Limb (tissue), 2 donors: ENCODE results near the gene ATG13.

Experiments
- DNase-seq, 2 donors: peaks; one replicate each; pipeline ENCODE4 v3.0.0-alpha.2; 2016; ENCODE audit errors: extremely low spot score in 2 of 2

Gene ATG13

DNA sequence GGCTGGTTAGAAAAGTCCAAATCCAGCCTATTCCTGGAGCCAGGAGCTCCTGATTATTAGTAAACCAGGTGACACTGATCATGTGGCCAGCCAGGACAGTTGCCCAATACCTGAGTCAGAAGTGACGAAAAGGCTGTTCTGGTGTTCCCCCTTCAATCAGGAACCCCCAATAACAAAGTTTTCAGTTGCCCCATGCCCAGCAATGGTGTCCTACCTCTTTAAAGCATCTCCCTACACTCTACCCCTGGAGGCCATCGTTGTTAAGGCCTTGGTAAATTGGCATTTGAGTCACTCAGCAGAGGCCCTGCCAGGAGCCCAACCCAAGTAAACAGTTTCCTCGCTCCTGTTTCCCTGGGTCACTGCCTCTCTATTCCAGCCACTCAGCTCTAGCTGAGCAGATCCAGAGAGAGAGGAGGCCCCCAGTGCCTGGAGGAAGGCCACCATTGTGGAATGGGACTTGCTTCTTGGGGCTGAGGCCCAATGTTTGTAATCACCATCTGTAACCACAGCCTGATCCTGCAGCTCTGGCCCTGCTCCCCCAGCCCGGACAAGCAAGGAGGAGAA is 58.0 kb downstream of the ATG13 start:
- DNase-seq, result no peak

GRCh38 chr11:46675949-46676348 is 58.6 kb downstream of the ATG13 start:
- no peak for DNase-seq

- no peak for DNase-seq
These were observed 59.2 kb downstream of the ATG13 start for GRCh38 chr11:46676436-46677158.

- no peak for DNase-seq
These were observed 59.8 kb downstream of the ATG13 start for GRCh38 chr11:46677169-46677568.

- DNase-seq, result no peak
These were observed 60.8 kb downstream of the ATG13 start for GRCh38 chr11:46677991-46678740.

DNA sequence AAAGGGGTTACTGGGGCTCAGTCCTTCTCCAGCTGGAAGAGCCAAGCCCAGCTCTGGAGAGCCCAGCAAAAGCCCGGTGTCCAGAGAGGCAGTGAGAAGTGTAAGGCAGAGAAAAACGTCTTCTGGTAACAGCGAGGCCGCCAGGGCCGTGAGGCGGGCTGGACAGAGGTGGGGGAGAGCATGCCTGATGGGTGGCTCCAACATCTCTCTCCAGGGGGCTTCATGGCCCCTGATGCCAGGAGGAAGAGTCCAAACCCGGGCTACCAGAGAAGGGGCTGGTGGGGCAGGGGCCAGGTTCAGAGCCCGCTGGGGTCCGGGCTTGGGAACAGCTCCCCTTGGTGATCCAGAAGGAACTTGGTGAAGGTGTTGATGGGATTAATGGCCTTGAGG is 61.4 kb downstream of the ATG13 start:
- no peak for DNase-seq

- no peak for DNase-seq
These were observed 62.1 kb downstream of the ATG13 start for GRCh38 chr11:46679241-46680163.

- no peak for DNase-seq
These were observed 62.9 kb downstream of the ATG13 start for GRCh38 chr11:46680164-46680760.

- DNase-seq, result no peak
These were observed 63.5 kb downstream of the ATG13 start for GRCh38 chr11:46680815-46681214.

DNA sequence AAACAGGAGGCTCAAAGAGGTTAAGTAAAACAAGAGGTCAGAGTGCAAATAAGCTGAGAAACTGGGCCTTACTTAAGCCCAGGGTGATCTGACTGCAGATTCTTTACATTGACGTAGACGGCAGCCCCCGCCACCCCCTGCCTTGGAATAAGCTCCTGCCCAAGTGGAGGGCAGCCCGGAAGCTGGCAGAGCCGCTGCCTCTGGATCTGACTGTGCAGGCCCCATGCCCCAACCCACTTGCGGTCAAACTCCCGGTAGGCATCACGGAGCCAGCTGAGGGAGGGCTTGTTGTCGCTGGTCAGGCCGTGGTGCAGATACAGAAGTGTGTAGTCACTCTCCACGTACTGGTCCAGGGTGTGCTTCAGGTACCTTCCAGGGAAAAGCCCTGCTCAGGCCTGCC is 64.5 kb downstream of the ATG13 start:
- no peak for DNase-seq

DNA sequence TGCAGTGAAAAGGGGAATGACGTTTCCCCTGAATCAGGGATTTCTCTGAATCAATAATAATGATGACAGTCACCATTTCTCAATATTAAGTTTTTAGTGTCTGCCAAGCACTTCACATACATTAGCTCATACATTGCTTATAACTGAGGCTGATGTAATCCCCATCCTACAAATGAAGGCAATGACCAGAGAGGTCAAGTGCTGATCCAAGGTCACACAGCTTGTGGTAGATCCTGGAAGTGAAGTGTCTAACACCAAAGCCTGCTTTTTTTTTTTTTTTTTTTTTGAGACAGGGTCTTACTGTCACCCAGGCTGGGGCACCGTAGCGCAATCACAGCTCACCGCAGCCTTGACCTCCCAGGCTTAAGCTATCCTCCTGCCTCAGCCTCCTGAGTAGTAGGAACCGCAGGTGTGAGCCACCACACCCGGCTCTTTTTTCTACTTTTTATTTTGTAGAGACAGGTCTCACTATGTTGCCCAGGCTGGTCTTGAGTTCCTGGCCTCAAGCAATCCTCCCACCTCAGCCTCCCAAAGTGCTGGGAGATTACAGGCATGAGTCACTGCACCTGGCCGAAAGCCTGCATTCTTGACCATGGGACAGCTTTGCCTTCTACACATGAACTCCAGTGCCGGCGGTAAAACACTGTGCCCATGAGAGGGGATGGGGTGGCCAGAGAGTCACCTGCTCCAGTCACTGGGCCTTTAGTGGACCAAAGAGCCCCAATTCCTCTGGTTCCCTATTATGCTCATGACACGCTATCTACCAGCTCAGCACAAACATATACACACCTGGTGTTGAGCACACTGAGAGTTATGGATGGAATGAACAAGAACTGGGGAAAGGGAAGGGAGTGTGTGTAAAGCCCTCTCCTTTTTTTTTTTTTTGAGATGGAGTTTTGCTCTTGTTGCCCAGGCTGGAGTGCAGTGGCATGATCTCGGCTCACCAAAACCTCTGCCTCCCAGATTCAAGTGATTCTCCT is 65.7 kb downstream of the ATG13 start:
- DNase-seq, result no peak

DNA sequence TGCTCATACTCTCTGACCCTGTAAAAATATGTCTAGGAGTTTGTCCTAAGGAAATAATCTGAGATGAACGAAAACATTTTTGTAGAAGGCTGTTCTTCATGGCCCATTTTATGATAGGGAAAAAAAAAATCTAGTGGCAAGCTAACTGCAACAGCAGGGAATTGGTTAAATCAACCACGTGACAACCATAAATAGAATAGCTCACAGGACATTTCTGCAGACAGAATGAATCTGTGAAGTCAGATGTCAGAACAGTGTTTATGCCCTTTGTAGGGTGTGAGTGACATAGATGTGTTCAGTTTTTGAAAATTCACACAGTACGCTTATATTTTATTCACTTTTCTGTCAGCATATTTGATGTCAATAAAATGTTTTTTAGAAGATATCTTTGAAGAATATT is 67.0 kb downstream of the ATG13 start:
- no peak for DNase-seq

GRCh38 chr11:46686886-46687795 is 69.8 kb downstream of the ATG13 start:
- DNase-seq, result no peak

DNA sequence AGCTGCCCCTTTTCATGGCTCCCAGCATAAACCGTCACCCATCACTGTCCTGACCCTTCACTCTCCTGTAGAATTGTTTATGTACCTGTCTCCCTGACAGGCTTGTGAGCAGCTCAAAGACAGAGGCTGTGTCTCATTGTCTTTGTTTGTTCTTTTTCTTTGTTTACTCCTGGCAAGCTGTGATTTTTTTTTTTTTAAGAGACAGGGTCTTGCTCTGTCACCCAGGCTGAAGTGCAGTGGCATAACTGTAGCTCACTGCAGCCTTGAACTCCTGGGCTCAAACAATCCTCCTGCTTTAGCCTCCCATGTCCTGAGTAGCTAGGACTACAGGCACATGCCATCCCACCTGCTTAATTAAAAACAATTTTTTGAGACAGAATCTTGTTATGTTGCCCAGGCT is 73.3 kb downstream of the ATG13 start:
- no peak for DNase-seq

GRCh38 chr11:46692450-46692849 is 75.1 kb downstream of the ATG13 start:
- no peak for DNase-seq

DNA sequence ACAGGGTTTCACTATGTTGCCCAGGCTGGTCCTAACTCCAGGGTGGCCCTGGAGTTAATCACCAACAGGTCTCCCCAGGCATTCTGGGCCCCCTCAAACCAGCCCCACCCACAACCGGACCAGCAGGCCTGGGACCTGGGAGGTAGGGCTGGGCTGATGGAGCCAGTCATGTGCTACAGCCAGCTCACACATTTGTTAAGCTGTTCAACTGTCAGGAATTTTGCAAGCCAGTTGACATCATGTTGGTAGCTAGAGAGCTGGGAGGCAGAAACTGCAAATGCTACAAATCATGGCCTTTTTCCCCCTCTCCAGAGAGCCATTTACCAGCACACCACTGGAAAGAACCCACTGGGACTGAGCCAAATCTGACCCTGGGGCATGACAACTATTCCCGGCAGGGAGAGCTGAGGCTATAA is 76.3 kb downstream of the ATG13 start:
- DNase-seq, result no peak

- no peak for DNase-seq
These were observed 76.7 kb downstream of the ATG13 start for GRCh38 chr11:46694072-46694471.

- no peak for DNase-seq
These were observed 77.3 kb downstream of the ATG13 start for GRCh38 chr11:46694607-46695006.
